A549 (cell line): Measurements from ENCODE around the gene PRTN3. TPM values are rescaled to one million over a fixed set of nuclear protein-coding genes. Genes with fewer than 3 reads are reported as not detected.

ENCODE experiments used
- ATAC-seq, 2 experiments: fragments of 200-7000 bp in 1 of 2; fragments of >200 bp in 1 of 2; cut with Nextera tagmentation in 1 of 2; cut with Tn5 transposase in 1 of 2; 3 replicates each; pipeline versions ENCODE4 v1.8.0 to v1.9.1; 2018 to 2020; ENCODE audit warnings: mild to moderate bottlenecking in 1 of 2, moderate library complexity in 1 of 2
- CTCF ChIA-PET: fragments of 300-600 bp; sonication (Branson Sonifier 250); formaldehyde crosslinking; extraction: SDS; loops from one replicate; lab custom pipeline; 2021; ENCODE audit warnings: antibody characterized with exemption, inconsistent platforms; lab: Yijun Ruan, JAX
- POLR2A ChIA-PET: fragments of 350-600 bp; formaldehyde crosslinking; extraction: SDS; loops from one replicate; lab custom pipeline; 2021; ENCODE audit warnings: antibody characterized with exemption, inconsistent platforms; lab: Yijun Ruan, JAX
- DNase-seq, 2 experiments: peaks; one replicate each; pipeline versions ENCODE4 v3.0.0 to v3.0.0-alpha.2; 2011 to 2016; ENCODE audit warnings: low read depth in 1 of 2, low spot score in 1 of 2
- FAIRE-seq: peaks from 2 replicates; lab custom pipeline; 2011; peaks lifted over from hg19 to GRCh38; lab: Jason Lieb, UNC
- H3K27ac ChIP-seq, 2 experiments: fragments of >200 bp; sonication (Bioruptor Twin); formaldehyde crosslinking; 3 replicates each; pipeline ENCODE4 v1.5.1; 2016 to 2017
- H3K4me1 ChIP-seq: fragments of >200 bp; sonication (Bioruptor Twin); formaldehyde crosslinking; 3 replicates; pipeline ENCODE4 v1.6.1; 2016
- H3K4me2 ChIP-seq: fragments of >200 bp; sonication (Bioruptor Twin); formaldehyde crosslinking; 3 replicates; pipeline ENCODE4 v1.6.1; 2016
- H3K4me3 ChIP-seq: fragments of >200 bp; sonication (Bioruptor Twin); formaldehyde crosslinking; 3 replicates; pipeline ENCODE4 v1.5.1; 2016
- H3K9me3 ChIP-seq: fragments of >200 bp; sonication (Bioruptor Twin); formaldehyde crosslinking; 3 replicates; pipeline ENCODE4 v1.6.1; 2016
- BCL3 ChIP-seq: fragments of >200 bp; sonication (Bioruptor Twin); formaldehyde crosslinking; IDR thresholded peaks from 3 replicates; pipeline ENCODE4 v1.6.1; 2016
- CEBPB ChIP-seq, 2 experiments: fragments of >200 bp in 1 of 2; sonication (Bioruptor Twin) in 1 of 2; formaldehyde crosslinking in 1 of 2; IDR thresholded peaks; 2 replicates each; pipeline ENCODE4 v1.6.1; 2012 to 2016
- CTCF ChIP-seq: fragments of >200 bp; sonication (Bioruptor Twin); formaldehyde crosslinking; IDR thresholded peaks from 3 replicates; pipeline ENCODE4 v1.5.1; 2016
- ELK1 ChIP-seq: fragments of 150-350 bp; IDR thresholded peaks from 2 replicates; pipeline ENCODE4 v1.6.1; 2014; ENCODE audit warnings: low read depth, mild to moderate bottlenecking, low read length
- EP300 ChIP-seq, 2 experiments: fragments of >200 bp; sonication (Bioruptor Twin); formaldehyde crosslinking; IDR thresholded peaks; 2 replicates in 1 of 2; 3 replicates in 1 of 2; pipeline ENCODE4 v1.6.1; 2016 to 2017
- ESRRA ChIP-seq: fragments of 150-350 bp; IDR thresholded peaks from 2 replicates; pipeline ENCODE4 v1.6.1; 2014; ENCODE audit warnings: mild to moderate bottlenecking, low read length, borderline replicate concordance
- HEYL ChIP-seq: fragments of 250-450 bp; sonication (Bioruptor Pico); IDR thresholded peaks from 2 replicates; pipeline ENCODE4 v1.8.0; 2021; ENCODE audit warnings: mild to moderate bottlenecking, moderate library complexity
- JUN ChIP-seq, 2 experiments: fragments of >200 bp; sonication (Bioruptor Twin); formaldehyde crosslinking; IDR thresholded peaks; 2 replicates in 1 of 2; 3 replicates in 1 of 2; pipeline ENCODE4 v1.6.1; 2016 to 2017
- MAX ChIP-seq: IDR thresholded peaks from 2 replicates; pipeline ENCODE4 v1.6.1; 2012
- NFE2L2 ChIP-seq: fragments of 150-350 bp; conservative IDR thresholded peaks from 2 replicates; pipeline ENCODE4 v1.6.1; 2014; ENCODE audit warnings: low read length
- PBX3 ChIP-seq: IDR thresholded peaks from 2 replicates; pipeline ENCODE4 v1.6.1; 2012
- PHF8 ChIP-seq: fragments of 200-600 bp; sonication (generic); IDR thresholded peaks from 2 replicates; pipeline ENCODE4 v1.6.1; 2016; ENCODE audit warnings: low read depth, mild to moderate bottlenecking, antibody characterized with exemption, moderate library complexity, borderline replicate concordance
- REST ChIP-seq: fragments of 200-600 bp; sonication (generic); IDR thresholded peaks from 2 replicates; pipeline ENCODE4 v1.6.1; 2016; ENCODE audit warnings: antibody characterized with exemption, mild to moderate bottlenecking, moderate library complexity
- RNF2 ChIP-seq: fragments of 200-600 bp; sonication (generic); IDR thresholded peaks from 2 replicates; pipeline ENCODE4 v1.6.1; 2016; ENCODE audit warnings: low read depth, mild to moderate bottlenecking, antibody characterized with exemption, moderate library complexity, borderline replicate concordance
- ZFP36 ChIP-seq: fragments of 450-650 bp; IDR thresholded peaks from 2 replicates; pipeline ENCODE4 v1.6.1; 2014; ENCODE audit warnings: borderline replicate concordance; ENCODE audit not compliant: partially characterized antibody
- WGBS: methylation state at CpG from one replicate; pipeline ENCODE4 v1.1.6; 2017; ENCODE audit errors: missing lambda C conversion rate; 5-methylcytosine and 5-hydroxymethylcytosine counted together
- polyA plus RNA-seq, 4 experiments: library from polyadenylated mRNA; depleted of rRNA in 3 of 4; stranded (reverse); fragments of >200 nt; fragmentation: RNase III in 1 of 4; extraction: RNeasy Plus Mini Kit Qiagen cat#74134 plus additional on column Dnase treatment in 1 of 4; gene quantifications; 2 replicates in 3 of 4; 3 replicates in 1 of 4; pipeline ENCODE4 v1.2.3, GENCODE V29; 2011 to 2017

The PRTN3 gene
- polyA plus RNA-seq, 2 of the 4 experiments (the other 2 are of a cell fraction) = 0.21 to 0.39 TPM

GRCh38 chr19:806815-807421 lies 33.9 kb upstream of the PRTN3 start (continued):
- no peak for TF ChIP-seq PBX3
- no peak for TF ChIP-seq PHF8
- TF ChIP-seq HEYL = no peak
- no peak for TF ChIP-seq CEBPB (IDR thresholded peaks at IDR 0.05)

GRCh38 chr19:807627-808422 lies 33.0 kb upstream of the PRTN3 start:
- H3K4me1 ChIP-seq = peaks cover 8% of the 10 kb centered on the region; the same call in 1 of the 3 replicates
- FAIRE-seq = no peak
- WGBS = 94% methylated on average over 30 of the region's 44 CpGs
- no peaks in the 10 kb centered on the region for H3K9me3 ChIP-seq
- CTCF ChIA-PET = no interaction called here
- TF ChIP-seq NFE2L2 (no peak), ELK1 (no peak), ESRRA (no peak), RNF2 (no peak), CTCF (no peak), EP300 (IDR thresholded peaks at IDR 0.05) (no peak), JUN (IDR thresholded peaks at IDR 0.05) (no peak), ZFP36 (no peak), REST (no peak), MAX (no peak), BCL3 (no peak)
- no peak overlapping the region for H3K27ac ChIP-seq
- no peak overlapping the region for H3K4me2 ChIP-seq
- no peak for DNase-seq
- POLR2A ChIA-PET = no interaction called here
- ATAC-seq = no peak
- H3K4me3 ChIP-seq = no peak overlapping the region
